HFFc6 (cell line): ENCODE measurements around the gene FRMPD2. TPM values are rescaled to one million over a fixed set of nuclear protein-coding genes. Genes with fewer than 3 reads are reported as not detected.

Experiments used
- DNase-seq: peaks from one replicate; pipeline ENCODE4 v3.0.0-alpha.2; 2018
- H3K27ac Mint-ChIP-seq: 2 replicates; pipeline ENCODE4 v1.8.0; 2020; ENCODE audit warnings: mild to moderate bottlenecking, mixed read lengths
- H3K27me3 Mint-ChIP-seq: 2 replicates; pipeline ENCODE4 v1.8.0; 2021; ENCODE audit warnings: mild to moderate bottlenecking, moderate library complexity, mixed read lengths; ENCODE audit not compliant: insufficient read depth
- H3K36me3 Mint-ChIP-seq: 2 replicates; pipeline ENCODE4 v1.8.0; 2021; ENCODE audit warnings: low read depth, mixed read lengths
- H3K4me1 Mint-ChIP-seq: 2 replicates; pipeline ENCODE4 v1.8.0; 2020; ENCODE audit warnings: low read depth, mixed read lengths
- H3K4me3 Mint-ChIP-seq: 2 replicates; pipeline ENCODE4 v1.8.0; 2020; ENCODE audit warnings: mild to moderate bottlenecking, moderate library complexity, mixed read lengths
- H3K9me3 Mint-ChIP-seq: 2 replicates; pipeline ENCODE4 v1.8.0; 2020; ENCODE audit warnings: mild to moderate bottlenecking, mixed read lengths
- CTCF ChIP-seq: fragments of 200-600 bp; sonication (generic); IDR thresholded peaks from 2 replicates; pipeline ENCODE4 v1.5.0; 2021; ENCODE audit warnings: antibody characterized with exemption, mild to moderate bottlenecking
- long read RNA-seq: library from polyadenylated mRNA; unstranded; transcript quantifications from one replicate; pipeline ENCODE4 v2.0.0, GENCODE V29; 2019
- total RNA-seq, 6 experiments: library from RNA; stranded (reverse); fragmentation: NEBNext Ultra II Directional; extraction: Animal tissue kit (Norgen Biotek cat#: 25700); gene quantifications; 2 replicates in 1 of 6; 3 replicates in 5 of 6; pipeline ENCODE4 v1.2.3, GENCODE V29; 2021

The FRMPD2 gene
- total RNA-seq = not detected
- long read RNA-seq = 0 reads

GRCh38 chr10:48274636-48275035, at the start of gene FRMPD2:
Gene FRMPD2, minus strand, starts transcription at chr10:48274696. Its CDS starts 129 bp downstream, at chr10:48274567.
- TF ChIP-seq CTCF = no peak
- no peak for DNase-seq
- Mint-ChIP-seq H3K27me3 (peaks cover 34% of the 10 kb centered on the region), H3K4me3 (no peak within 1 kb of the TSS), H3K9me3 (no peaks in the 10 kb centered on the region), H3K36me3 (no peaks in the 10 kb centered on the region), H3K4me1 (no peaks in the 10 kb centered on the region), H3K27ac (no peak within 1 kb of the TSS)

- DNase-seq = no peak
Observed at GRCh38 chr10:48322017-48322416, 47.5 kb upstream of the FRMPD2 start.

GRCh38 chr10:48317321-48317990, 43.0 kb upstream of the FRMPD2 start:
- H3K9me3 Mint-ChIP-seq = no peaks in the 10 kb centered on the region
- H3K27ac Mint-ChIP-seq = no peak overlapping the region

More at GRCh38 chr10:48322017-48322416, 47.5 kb upstream of the FRMPD2 start:
- peak overlapping the region; percentile 54; the same call in 1 of the 2 replicates for H3K27ac Mint-ChIP-seq
- H3K4me3 Mint-ChIP-seq = no peak overlapping the region; the same call in 1 of the 2 replicates
- no peaks in the 10 kb centered on the region for H3K27me3 Mint-ChIP-seq
- peaks cover 19% of the 10 kb centered on the region for H3K36me3 Mint-ChIP-seq
- TF ChIP-seq CTCF = no peak
- no peaks in the 10 kb centered on the region for H3K9me3 Mint-ChIP-seq
- peaks cover 59% of the 10 kb centered on the region for H3K4me1 Mint-ChIP-seq

GRCh38 chr10:48316236-48316635, 41.7 kb upstream of the FRMPD2 start:
- H3K9me3 Mint-ChIP-seq = no peaks in the 10 kb centered on the region
- H3K27me3 Mint-ChIP-seq = no peaks in the 10 kb centered on the region
- H3K36me3 Mint-ChIP-seq = peaks cover 18% of the 10 kb centered on the region
- TF ChIP-seq CTCF = no peak
- DNase-seq = no peak
- no peak overlapping the region for H3K4me3 Mint-ChIP-seq
- no peak overlapping the region for H3K27ac Mint-ChIP-seq
- peaks cover 50% of the 10 kb centered on the region for H3K4me1 Mint-ChIP-seq

More at GRCh38 chr10:48317321-48317990, 43.0 kb upstream of the FRMPD2 start:
- Mint-ChIP-seq H3K27me3 (no peaks in the 10 kb centered on the region), H3K36me3 (peaks cover 7% of the 10 kb centered on the region), H3K4me3 (no peak overlapping the region), H3K4me1 (peaks cover 50% of the 10 kb centered on the region)
- DNase-seq = no peak
- no peak for TF ChIP-seq CTCF

GRCh38 chr10:48314107-48314506, 39.6 kb upstream of the FRMPD2 start:
- H3K27me3 Mint-ChIP-seq = no peaks in the 10 kb centered on the region
- H3K27ac Mint-ChIP-seq = no peak overlapping the region
- peaks cover 29% of the 10 kb centered on the region for H3K36me3 Mint-ChIP-seq
- DNase-seq = no peak
- H3K9me3 Mint-ChIP-seq = no peaks in the 10 kb centered on the region
- H3K4me3 Mint-ChIP-seq = no peak overlapping the region
- H3K4me1 Mint-ChIP-seq = peaks cover 63% of the 10 kb centered on the region
- no peak for TF ChIP-seq CTCF
